H9 (cell line): Measurements from ENCODE around the gene MORN1. TPM values are rescaled to one million over a fixed set of nuclear protein-coding genes. Genes with fewer than 3 reads are reported as not detected.

Experiments used
- DNase-seq: peaks from one replicate; pipeline ENCODE4 v3.0.0-alpha.2; 2017
- H2AFZ ChIP-seq: one replicate; pipeline ENCODE4 v1.6.1; 2013; ENCODE audit warnings: mild to moderate bottlenecking, low read length, control low read depth, moderate library complexity
- H2AK5ac ChIP-seq: 2 replicates; pipeline ENCODE4 v1.6.1; 2013; ENCODE audit warnings: low read length, control low read depth, mixed read lengths; ENCODE audit not compliant: insufficient read length
- H2BK120ac ChIP-seq: one replicate; pipeline ENCODE4 v1.6.1; 2013; ENCODE audit warnings: low read depth, mild to moderate bottlenecking, low read length, control low read depth, inconsistent platforms; ENCODE audit not compliant: poor library complexity, severe bottlenecking
- H2BK12ac ChIP-seq: 2 replicates; pipeline ENCODE4 v1.6.1; 2013; ENCODE audit warnings: low read length, control low read depth, mixed read lengths, low read depth; ENCODE audit not compliant: insufficient read length
- H2BK15ac ChIP-seq: 2 replicates; pipeline ENCODE4 v1.6.1; 2013; ENCODE audit warnings: low read depth, low read length, control low read depth
- H2BK20ac ChIP-seq: one replicate; pipeline ENCODE4 v1.6.1; 2013; ENCODE audit warnings: low read depth, mild to moderate bottlenecking, low read length, control low read depth, inconsistent platforms; ENCODE audit not compliant: poor library complexity, severe bottlenecking
- H2BK5ac ChIP-seq: 2 replicates; pipeline ENCODE4 v1.6.1; 2013; ENCODE audit warnings: low read length, control low read depth, mixed read lengths; ENCODE audit not compliant: insufficient read length
- H3K14ac ChIP-seq: 2 replicates; pipeline ENCODE4 v1.6.1; 2013; ENCODE audit warnings: low read length, control low read depth; ENCODE audit not compliant: insufficient read depth
- H3K18ac ChIP-seq: 2 replicates; pipeline ENCODE4 v1.6.1; 2013; ENCODE audit warnings: low read depth, mild to moderate bottlenecking, mixed read lengths, low read length, control low read depth; ENCODE audit not compliant: insufficient read length
- H3K23ac ChIP-seq: 2 replicates; pipeline ENCODE4 v1.6.1; 2013; ENCODE audit warnings: low read length, control low read depth, mixed read lengths, low read depth; ENCODE audit not compliant: insufficient read length
- H3K23me2 ChIP-seq: 2 replicates; pipeline ENCODE4 v1.6.1; 2013; ENCODE audit warnings: low read depth, mild to moderate bottlenecking, mixed read lengths, low read length, control low read depth; ENCODE audit not compliant: insufficient read length, poor library complexity, severe bottlenecking
- H3K27ac ChIP-seq: 2 replicates; pipeline ENCODE4 v1.5.1; 2013; ENCODE audit warnings: low read length, control low read depth, mixed read lengths, low read depth; ENCODE audit not compliant: insufficient read length
- H3K27me3 ChIP-seq: 2 replicates; pipeline ENCODE4 v1.6.1; 2013; ENCODE audit warnings: low read length, control low read depth, inconsistent platforms; ENCODE audit not compliant: insufficient read depth
- H3K4ac ChIP-seq: 2 replicates; pipeline ENCODE4 v1.6.1; 2013; ENCODE audit warnings: low read depth, mild to moderate bottlenecking, control low read depth, inconsistent platforms, low read length, moderate library complexity
- H3K4me1 ChIP-seq: 2 replicates; pipeline ENCODE4 v1.6.1; 2013; ENCODE audit warnings: low read length, control low read depth, inconsistent platforms; ENCODE audit not compliant: insufficient read depth
- H3K4me2 ChIP-seq: 2 replicates; pipeline ENCODE4 v1.6.1; 2013; ENCODE audit warnings: low read length, control low read depth, mixed read lengths; ENCODE audit not compliant: insufficient read length, insufficient read depth
- H3K56ac ChIP-seq: 2 replicates; pipeline ENCODE4 v1.6.1; 2013; ENCODE audit warnings: low read depth, mild to moderate bottlenecking, mixed read lengths, low read length, control low read depth; ENCODE audit not compliant: insufficient read length
- H3K79me1 ChIP-seq: 2 replicates; pipeline ENCODE4 v1.6.1; 2013; ENCODE audit warnings: low read depth, mild to moderate bottlenecking, moderate library complexity, low read length, control low read depth, inconsistent platforms; ENCODE audit not compliant: insufficient read depth, poor library complexity, severe bottlenecking
- H3K79me2 ChIP-seq: 2 replicates; pipeline ENCODE4 v1.6.1; 2013; ENCODE audit warnings: low read length, control low read depth, inconsistent platforms; ENCODE audit not compliant: insufficient read depth
- H3K9ac ChIP-seq: 2 replicates; pipeline ENCODE4 v1.6.1; 2013; ENCODE audit warnings: low read length, control low read depth, mixed read lengths; ENCODE audit not compliant: insufficient read length; ENCODE audit errors: extremely low read depth
- H3K9me3 ChIP-seq: one replicate; pipeline ENCODE4 v1.6.1; 2013; ENCODE audit warnings: low read depth, low read length, inconsistent platforms; ENCODE audit not compliant: control insufficient read depth
- H3T11ph ChIP-seq: one replicate; pipeline ENCODE4 v1.6.1; 2013; ENCODE audit warnings: mild to moderate bottlenecking, low read length, control low read depth, inconsistent platforms
- H4K20me1 ChIP-seq: one replicate; pipeline ENCODE4 v1.6.1; 2013; ENCODE audit not compliant: control insufficient read depth, insufficient read length, insufficient read depth
- H4K5ac ChIP-seq: 2 replicates; pipeline ENCODE4 v1.6.1; 2013; ENCODE audit warnings: low read depth, mild to moderate bottlenecking, mixed read lengths, low read length, control low read depth; ENCODE audit not compliant: insufficient read length
- H4K8ac ChIP-seq: replicated peaks from 2 replicates; pipeline ENCODE4 v1.6.1; 2013; ENCODE audit warnings: low read length, control low read depth, mixed read lengths, low read depth; ENCODE audit not compliant: insufficient read length
- H4K91ac ChIP-seq: 2 replicates; pipeline ENCODE4 v1.6.1; 2013; ENCODE audit warnings: low read depth, mild to moderate bottlenecking, moderate library complexity, mixed read lengths, low read length, control low read depth; ENCODE audit not compliant: insufficient read length
- H3K27ac Mint-ChIP-seq, 3 experiments: 2 replicates in 2 of 3; 3 replicates in 1 of 3; pipeline ENCODE4 v1.8.0; 2020 to 2021; ENCODE audit warnings: mixed read lengths in 3 of 3, mild to moderate bottlenecking in 1 of 3, moderate library complexity in 1 of 3
- H3K27me3 Mint-ChIP-seq: 2 replicates; pipeline ENCODE4 v1.8.0; 2021; ENCODE audit warnings: low read depth, mild to moderate bottlenecking, moderate library complexity, mixed read lengths
- H3K36me3 Mint-ChIP-seq, 3 experiments: 2 replicates in 2 of 3; 3 replicates in 1 of 3; pipeline ENCODE4 v1.8.0; 2020 to 2021; ENCODE audit warnings: low read depth in 3 of 3, mixed read lengths in 3 of 3; ENCODE audit not compliant: insufficient read depth in 1 of 3
- H3K4me1 Mint-ChIP-seq, 2 experiments: 2 replicates each; pipeline ENCODE4 v1.8.0; 2020; ENCODE audit warnings: mixed read lengths in 2 of 2
- H3K4me3 Mint-ChIP-seq, 2 experiments: 2 replicates in 1 of 2; 3 replicates in 1 of 2; pipeline ENCODE4 v1.8.0; 2020 to 2021; ENCODE audit warnings: mild to moderate bottlenecking in 2 of 2, mixed read lengths in 2 of 2, moderate library complexity in 1 of 2
- H3K9me3 Mint-ChIP-seq, 2 experiments: 2 replicates in 1 of 2; 3 replicates in 1 of 2; pipeline ENCODE4 v1.8.0; 2020; ENCODE audit warnings: mild to moderate bottlenecking in 2 of 2, mixed read lengths in 2 of 2, moderate library complexity in 1 of 2
- WGBS: extraction: QIAGEN DNeasy Blood & Tissue Kit; methylation state at CpG from one replicate; pipeline ENCODE4 v1.1.7; 2013; ENCODE audit warnings: missing lambda C conversion rate, low lambda C conversion rate, mixed read lengths; ENCODE audit not compliant: insufficient read length; ENCODE audit errors: extremely low coverage; 5-methylcytosine and 5-hydroxymethylcytosine counted together
- total RNA-seq: library from RNA; stranded (reverse); gene quantifications from 2 replicates; pipeline ENCODE4 v1.2.1, GENCODE V29; 2021
- TF ChIP-seq, protein P1 (sequence below): fragments of 200-600 bp; sonication (generic); conservative IDR thresholded peaks from 3 replicates; pipeline ENCODE4 v1.8.0; 2021; ENCODE audit warnings: antibody characterized with exemption, mild to moderate bottlenecking

Gene MORN1
- total RNA-seq, 1 experiment from 2014 or later = 12.7 TPM

- no peaks in the 10 kb centered on the region for H4K20me1 ChIP-seq
- no peaks in the 10 kb centered on the region for H3K9me3 ChIP-seq
- H3K27me3 Mint-ChIP-seq = no peaks in the 10 kb centered on the region; the same call in none of the 2 replicates
- H3K14ac ChIP-seq = no peak overlapping the region
- no peaks in the 10 kb centered on the region for H3K4me1 Mint-ChIP-seq
- no peaks in the 10 kb centered on the region for H3K9me3 Mint-ChIP-seq
- TF ChIP-seq, protein P1, sequence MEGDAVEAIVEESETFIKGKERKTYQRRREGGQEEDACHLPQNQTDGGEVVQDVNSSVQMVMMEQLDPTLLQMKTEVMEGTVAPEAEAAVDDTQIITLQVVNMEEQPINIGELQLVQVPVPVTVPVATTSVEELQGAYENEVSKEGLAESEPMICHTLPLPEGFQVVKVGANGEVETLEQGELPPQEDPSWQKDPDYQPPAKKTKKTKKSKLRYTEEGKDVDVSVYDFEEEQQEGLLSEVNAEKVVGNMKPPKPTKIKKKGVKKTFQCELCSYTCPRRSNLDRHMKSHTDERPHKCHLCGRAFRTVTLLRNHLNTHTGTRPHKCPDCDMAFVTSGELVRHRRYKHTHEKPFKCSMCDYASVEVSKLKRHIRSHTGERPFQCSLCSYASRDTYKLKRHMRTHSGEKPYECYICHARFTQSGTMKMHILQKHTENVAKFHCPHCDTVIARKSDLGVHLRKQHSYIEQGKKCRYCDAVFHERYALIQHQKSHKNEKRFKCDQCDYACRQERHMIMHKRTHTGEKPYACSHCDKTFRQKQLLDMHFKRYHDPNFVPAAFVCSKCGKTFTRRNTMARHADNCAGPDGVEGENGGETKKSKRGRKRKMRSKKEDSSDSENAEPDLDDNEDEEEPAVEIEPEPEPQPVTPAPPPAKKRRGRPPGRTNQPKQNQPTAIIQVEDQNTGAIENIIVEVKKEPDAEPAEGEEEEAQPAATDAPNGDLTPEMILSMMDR = no peak
- H2BK12ac ChIP-seq = no peak overlapping the region
- no peaks in the 10 kb centered on the region for H3K23me2 ChIP-seq
- no peaks in the 10 kb centered on the region; a peak in 1 of 7 replicates for H3K36me3 Mint-ChIP-seq
- H4K8ac ChIP-seq = no peak overlapping the region
- WGBS = no CpG with 5 or more reads among the region's 24 CpGs
- no peak overlapping the region for H3K56ac ChIP-seq
- no peak overlapping the region for H4K91ac ChIP-seq
- H2BK20ac ChIP-seq = no peak overlapping the region
- H3K4ac ChIP-seq = no peak overlapping the region
- H2BK15ac ChIP-seq = no peak overlapping the region
- DNase-seq = no peak
- no peaks in the 10 kb centered on the region for H3K79me1 ChIP-seq
- H3K4me3 Mint-ChIP-seq = no peak overlapping the region
- no peak overlapping the region for H2AFZ ChIP-seq
- H3K9ac ChIP-seq = no peak overlapping the region
- no peak overlapping the region for H3K27ac ChIP-seq
- H3K27me3 ChIP-seq = no peaks in the 10 kb centered on the region
- no peaks in the 10 kb centered on the region for H3K79me2 ChIP-seq
- H3K4me2 ChIP-seq = no peak overlapping the region
- H2BK5ac ChIP-seq = no peak overlapping the region
- H4K5ac ChIP-seq = no peak overlapping the region
- H2BK120ac ChIP-seq = no peak overlapping the region
- no peak overlapping the region for H3K23ac ChIP-seq
- H3K27ac Mint-ChIP-seq = no peak overlapping the region
- no peak overlapping the region for H3T11ph ChIP-seq
- no peaks in the 10 kb centered on the region for H3K4me1 ChIP-seq
- H2AK5ac ChIP-seq = no peak overlapping the region
- no peak overlapping the region for H3K18ac ChIP-seq
Observed at GRCh38 chr1:2378441-2378851, 12.9 kb downstream of the MORN1 start.
